ENCODE measurements around the gene ADCY7. TPM values are rescaled to one million over a fixed set of nuclear protein-coding genes. Genes with fewer than 3 reads are reported as not detected.

ADCY7 gene
- total RNA-seq (18.2 and 28.8 TPM in 2 replicates), polyA plus RNA-seq (9.3 and 13.6 TPM in 2 replicates)

GRCh38 chr16:50266337-50267091, at the start of gene ADCY7:
TSS of gene ADCY7 (plus strand) at chr16:50266551. CDS start at chr16:50288180, 21,629 bp downstream.
- Histone ChIP-seq H3K4me1 (ENCODE audit: low read depth) (peaks cover 7% of the 10 kb centered on the region), H3K27ac (no peak within 1 kb of the TSS), H3K9me3 (ENCODE audit: low read depth) (no peaks in the 10 kb centered on the region), H3K27me3 (no peaks in the 10 kb centered on the region), H3K4me3 (no peak within 1 kb of the TSS), H3K36me3 (no peaks in the 10 kb centered on the region)
- peak; percentile 48 to 87 for DNase-seq (ENCODE audit: low read depth in 1 of 2, low spot score in 1 of 2)
- no peak for TF ChIP-seq CTCF (IDR thresholded peaks at IDR 0.05; ENCODE audit: low read depth, low read length)

GRCh38 chr16:50219402-50219975, 46.9 kb upstream of the ADCY7 start:
- peaks cover 36% of the 10 kb centered on the region for H3K36me3 ChIP-seq
- H3K27me3 ChIP-seq, result no peaks in the 10 kb centered on the region
- TF ChIP-seq CTCF (IDR thresholded peaks at IDR 0.05; ENCODE audit: low read depth, low read length), result no peak
- H3K9me3 ChIP-seq (ENCODE audit: low read depth), result no peaks in the 10 kb centered on the region
- no peak overlapping the region for H3K4me3 ChIP-seq
- H3K4me1 ChIP-seq (ENCODE audit: low read depth), result no peaks in the 10 kb centered on the region
- H3K27ac ChIP-seq, result no peak overlapping the region
- DNase-seq (ENCODE audit: low read depth in 1 of 2, low spot score in 1 of 2), result no peak

- no peak overlapping the region for H3K4me3 ChIP-seq
- no peaks in the 10 kb centered on the region for H3K9me3 ChIP-seq (ENCODE audit: low read depth)
- no peak for TF ChIP-seq CTCF (IDR thresholded peaks at IDR 0.05; ENCODE audit: low read depth, low read length)
- H3K4me1 ChIP-seq (ENCODE audit: low read depth), result no peaks in the 10 kb centered on the region
- H3K27ac ChIP-seq, result no peak overlapping the region
- H3K36me3 ChIP-seq, result peaks cover 24% of the 10 kb centered on the region
- no peaks in the 10 kb centered on the region for H3K27me3 ChIP-seq
- DNase-seq (ENCODE audit: low read depth in 1 of 2, low spot score in 1 of 2), result no peak
Measured at GRCh38 chr16:50224286-50224685, 42.1 kb upstream of the ADCY7 start.

- no peak for DNase-seq (ENCODE audit: low read depth in 1 of 2, low spot score in 1 of 2)
- TF ChIP-seq CTCF (IDR thresholded peaks at IDR 0.05; ENCODE audit: low read depth, low read length), result no peak
- no peaks in the 10 kb centered on the region for H3K9me3 ChIP-seq (ENCODE audit: low read depth)
- H3K27ac ChIP-seq, result no peak overlapping the region
- H3K4me1 ChIP-seq (ENCODE audit: low read depth), result no peaks in the 10 kb centered on the region
- no peak overlapping the region for H3K4me3 ChIP-seq
- peaks cover 23% of the 10 kb centered on the region for H3K36me3 ChIP-seq
- no peaks in the 10 kb centered on the region for H3K27me3 ChIP-seq
Measured at GRCh38 chr16:50227120-50227519, 39.2 kb upstream of the ADCY7 start.

- H3K36me3 ChIP-seq, result peaks cover 23% of the 10 kb centered on the region
- H3K27ac ChIP-seq, result no peak overlapping the region
- no peak for TF ChIP-seq CTCF (IDR thresholded peaks at IDR 0.05; ENCODE audit: low read depth, low read length)
- no peak for DNase-seq (ENCODE audit: low read depth in 1 of 2, low spot score in 1 of 2)
- H3K27me3 ChIP-seq, result no peaks in the 10 kb centered on the region
- no peaks in the 10 kb centered on the region for H3K4me1 ChIP-seq (ENCODE audit: low read depth)
- H3K9me3 ChIP-seq (ENCODE audit: low read depth), result no peaks in the 10 kb centered on the region
- H3K4me3 ChIP-seq, result no peak overlapping the region
Measured at GRCh38 chr16:50227665-50228064, 38.7 kb upstream of the ADCY7 start.

Data from cardiac muscle cell (in vitro differentiated cells and primary cell).